ENCODE data around the gene UGT1A4. TPM values are rescaled to one million over a fixed set of nuclear protein-coding genes. Genes with fewer than 3 reads are reported as not detected.

UGT1A4 gene
- total and polyA plus RNA-seq, 11 donors = not detected

DNA sequence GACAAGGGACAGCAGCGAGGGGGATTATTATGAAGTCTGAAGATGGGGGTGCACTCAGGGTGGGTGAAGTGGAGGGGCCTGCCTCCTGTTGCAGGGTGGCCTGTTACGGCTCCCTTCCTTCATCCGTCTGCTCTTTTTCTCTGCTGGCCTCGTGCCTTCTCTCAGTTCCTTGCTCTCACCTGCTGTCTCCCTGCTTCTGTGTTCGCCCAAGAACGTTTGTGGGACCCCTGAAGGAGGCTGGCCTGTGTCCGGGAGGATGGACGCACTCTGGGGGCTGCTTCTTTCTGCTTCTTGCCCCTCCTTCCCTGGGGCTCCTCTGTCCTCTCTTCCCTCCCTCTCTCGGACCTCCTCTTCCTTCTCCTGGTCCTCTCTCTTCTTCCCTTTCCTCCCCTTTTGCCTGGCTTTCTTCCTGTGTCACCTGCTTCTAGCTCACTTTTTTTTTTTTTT, 73.4 kb downstream of the UGT1A4 start:
- intact Hi-C loops (cut with DNase I) = no loop called here
- H3K9me3 ChIP-seq = no peaks in the 10 kb centered on the region
- H3K27ac ChIP-seq = no peak overlapping the region
- no peak for ATAC-seq
- no peak overlapping the region for H3K4me3 ChIP-seq
- no peak for TF ChIP-seq POLR2A (IDR thresholded peaks at IDR 0.05)
- TF ChIP-seq, protein P1, sequence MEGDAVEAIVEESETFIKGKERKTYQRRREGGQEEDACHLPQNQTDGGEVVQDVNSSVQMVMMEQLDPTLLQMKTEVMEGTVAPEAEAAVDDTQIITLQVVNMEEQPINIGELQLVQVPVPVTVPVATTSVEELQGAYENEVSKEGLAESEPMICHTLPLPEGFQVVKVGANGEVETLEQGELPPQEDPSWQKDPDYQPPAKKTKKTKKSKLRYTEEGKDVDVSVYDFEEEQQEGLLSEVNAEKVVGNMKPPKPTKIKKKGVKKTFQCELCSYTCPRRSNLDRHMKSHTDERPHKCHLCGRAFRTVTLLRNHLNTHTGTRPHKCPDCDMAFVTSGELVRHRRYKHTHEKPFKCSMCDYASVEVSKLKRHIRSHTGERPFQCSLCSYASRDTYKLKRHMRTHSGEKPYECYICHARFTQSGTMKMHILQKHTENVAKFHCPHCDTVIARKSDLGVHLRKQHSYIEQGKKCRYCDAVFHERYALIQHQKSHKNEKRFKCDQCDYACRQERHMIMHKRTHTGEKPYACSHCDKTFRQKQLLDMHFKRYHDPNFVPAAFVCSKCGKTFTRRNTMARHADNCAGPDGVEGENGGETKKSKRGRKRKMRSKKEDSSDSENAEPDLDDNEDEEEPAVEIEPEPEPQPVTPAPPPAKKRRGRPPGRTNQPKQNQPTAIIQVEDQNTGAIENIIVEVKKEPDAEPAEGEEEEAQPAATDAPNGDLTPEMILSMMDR (IDR thresholded peaks at IDR 0.05) = no peak
- no peaks in the 10 kb centered on the region for H3K27me3 ChIP-seq
- no peaks in the 10 kb centered on the region for H3K4me1 ChIP-seq
- H3K36me3 ChIP-seq = no peaks in the 10 kb centered on the region
- 76 to 82% (median 80%) methylated on average over 9 of the region's 9 CpGs for WGBS, 4 donors
- no peak for DNase-seq

DNA sequence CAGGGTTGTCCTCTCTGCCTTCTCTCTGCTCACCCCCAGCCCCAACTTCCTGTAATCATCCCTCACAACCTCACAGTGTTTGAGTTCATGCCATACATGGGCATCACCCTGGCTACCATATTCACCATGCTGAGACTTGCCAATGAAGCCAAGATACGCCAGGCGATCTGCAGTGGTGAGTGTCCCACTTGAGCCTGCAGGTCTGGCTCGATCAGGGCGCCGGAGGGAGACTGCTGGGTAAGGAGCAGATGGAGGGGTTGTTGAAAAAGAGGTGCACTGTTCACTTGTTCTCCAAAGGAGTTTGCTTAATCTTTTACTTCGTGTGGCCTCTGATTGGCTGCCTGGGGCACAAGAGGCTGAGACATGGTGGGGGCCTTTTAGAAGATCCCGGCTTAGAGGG, 74.2 kb downstream of the UGT1A4 start:
- DNase-seq (no peak), ATAC-seq (no peak)
- H3K9me3 ChIP-seq = no peaks in the 10 kb centered on the region
- H3K27ac ChIP-seq = no peak overlapping the region
- 85 to 92% (median 90%) methylated on average over 7 of the region's 7 CpGs for WGBS, 4 donors
- intact Hi-C loops (cut with DNase I) = no loop called here
- H3K36me3 ChIP-seq = no peaks in the 10 kb centered on the region
- no peak for TF ChIP-seq POLR2A (IDR thresholded peaks at IDR 0.05)
- TF ChIP-seq, protein P1 (IDR thresholded peaks at IDR 0.05) = no peak
- no peaks in the 10 kb centered on the region for H3K4me1 ChIP-seq
- H3K4me3 ChIP-seq = no peak overlapping the region
- no peaks in the 10 kb centered on the region for H3K27me3 ChIP-seq

DNA sequence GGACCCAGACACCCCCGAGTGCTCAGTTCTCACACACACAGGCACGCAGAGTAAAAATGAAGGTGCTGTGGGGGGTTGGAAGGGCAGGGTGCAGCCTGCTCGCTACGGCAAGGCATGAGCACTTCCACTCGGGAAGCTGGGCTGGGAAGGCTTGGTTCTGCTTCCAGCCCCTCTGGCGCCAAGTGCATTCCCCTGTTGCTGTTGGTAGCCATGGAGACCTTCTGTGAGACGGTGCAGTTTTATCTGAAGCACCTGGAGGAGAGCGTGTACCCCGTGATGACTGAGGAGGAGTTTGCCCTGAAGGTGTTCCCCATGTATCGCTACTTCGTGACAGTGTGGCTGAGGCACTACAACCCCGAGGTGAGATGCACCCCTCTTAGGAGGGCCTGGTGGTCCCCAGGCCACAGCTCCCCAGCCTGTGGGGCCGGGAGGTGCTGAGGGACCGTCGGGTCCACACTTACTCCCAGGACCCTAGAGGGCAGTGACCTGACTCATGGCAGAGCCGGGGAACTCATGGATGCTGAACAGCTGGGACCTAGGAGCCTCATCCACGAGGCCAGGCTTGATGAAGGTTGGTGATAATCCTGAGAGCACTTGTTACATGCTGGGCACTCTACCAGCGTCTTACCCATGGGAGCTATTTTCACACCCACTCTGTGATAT, 75.1 kb downstream of the UGT1A4 start:
- no peaks in the 10 kb centered on the region for H3K36me3 ChIP-seq
- ATAC-seq = no peak

DNA sequence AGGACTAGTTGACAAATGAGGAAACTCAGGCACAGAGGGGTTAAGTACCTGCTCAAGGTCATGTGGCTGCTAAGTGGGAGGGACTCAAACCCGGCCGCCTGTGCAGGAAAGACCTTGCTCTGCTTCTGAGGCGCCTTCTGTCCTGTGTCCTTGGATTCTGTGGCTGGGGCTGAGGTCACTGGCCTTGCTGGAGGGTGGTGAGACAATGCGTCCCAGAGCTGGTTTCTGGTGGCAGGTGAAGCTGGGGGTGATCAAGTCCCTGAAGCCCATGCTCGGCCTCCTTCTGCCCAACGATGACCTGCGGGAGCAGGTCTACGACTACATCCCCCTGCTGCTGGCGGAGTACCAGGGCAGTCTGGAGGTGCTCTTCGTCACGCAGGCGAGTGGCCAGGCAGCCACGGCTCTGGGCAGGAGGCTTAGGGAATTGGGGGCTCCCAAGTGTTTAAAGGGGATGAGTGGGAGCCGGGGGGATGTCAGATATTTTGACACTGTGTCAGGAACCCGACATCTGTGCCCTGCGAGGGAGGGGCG, 75.7 kb downstream of the UGT1A4 start:
- DNase-seq = no peak
- 73 to 88% (median 76%) methylated on average over 15 to 17 of the region's 17 CpGs for WGBS, 4 donors
- Histone ChIP-seq H3K27me3 (no peaks in the 10 kb centered on the region), H3K36me3 (no peaks in the 10 kb centered on the region), H3K4me1 (no peaks in the 10 kb centered on the region), H3K27ac (no peak overlapping the region), H3K4me3 (no peak overlapping the region), H3K9me3 (no peaks in the 10 kb centered on the region)
- no peak for ATAC-seq
- no peak for TF ChIP-seq POLR2A (IDR thresholded peaks at IDR 0.05)
- intact Hi-C loops (cut with DNase I) = no loop called here

More for the DNA sequence above, 75.1 kb downstream of the UGT1A4 start:
- Histone ChIP-seq H3K27me3 (no peaks in the 10 kb centered on the region), H3K4me1 (no peaks in the 10 kb centered on the region), H3K9me3 (no peaks in the 10 kb centered on the region), H3K27ac (no peak overlapping the region), H3K4me3 (no peak overlapping the region)
- 67 to 74% (median 72%) methylated on average over 15 to 18 of the region's 18 CpGs for WGBS, 4 donors
- TF ChIP-seq POLR2A (IDR thresholded peaks at IDR 0.05) = no peak
- TF ChIP-seq, protein P1 (IDR thresholded peaks at IDR 0.05) = no peak
- DNase-seq = no peak
- intact Hi-C loops (cut with DNase I) = no loop called here
